Measurements from ENCODE around the gene ALDH5A1. TPM values are rescaled to one million over a fixed set of nuclear protein-coding genes. Genes with fewer than 3 reads are reported as not detected.
A peak's percentile ranks its signal among the peaks of the same experiment; 100 is the strongest.

The ALDH5A1 gene
- total RNA-seq, 1 experiment from 2014 or later: 19.1 TPM

- Histone ChIP-seq H3K79me2 (ENCODE audit: low read depth) (no peaks in the 10 kb centered on the region), H3K9me2 (ENCODE audit: insufficient read depth) (no peaks in the 10 kb centered on the region), H3K4me2 (no peak overlapping the region), H3K27me3 (ENCODE audit: insufficient read depth, low read depth) (no peaks in the 10 kb centered on the region), H3K4me3 (no peak overlapping the region), H3K36me3 (ENCODE audit: low read depth) (no peaks in the 10 kb centered on the region), H2AFZ (no peak overlapping the region), H3K27ac (no peak overlapping the region), H4K20me1 (ENCODE audit: insufficient read depth) (no peaks in the 10 kb centered on the region), H3F3A (ENCODE audit: insufficient read depth, low read depth) (peaks cover 7% of the 10 kb centered on the region), H3K4me1 (replicated peaks; ENCODE audit: insufficient read depth) (peaks cover 9% of the 10 kb centered on the region; the same call in 1 of the 2 replicates), H3K9me3 (ENCODE audit: insufficient read depth, low read depth) (no peaks in the 10 kb centered on the region)
- no TSS peak for BruUV-seq (replicated peaks)
- intact Hi-C loops (cut with micrococcal nuclease; ENCODE audit: unreplicated experiment): no loop called here
- TF ChIP-seq CTCF (conservative IDR thresholded peaks at IDR 0.05) (no peak), EZH2 (IDR thresholded peaks at IDR 0.05; ENCODE audit: low read depth) (no peak)
- CTCF ChIA-PET: interaction anchor here (0.7 kb wide), 1 partner anchor 31 kb away, joined by 3 read pairs; no protein-coding TSS in a partner anchor
- POLR2A ChIA-PET (ENCODE audit: unreplicated experiment): no interaction called here
- DNase-seq: no peak
Measured at GRCh38 chr6:24480705-24481104, 14.1 kb upstream of the ALDH5A1 start.

GRCh38 chr6:24481449-24481848 is 13.3 kb upstream of the ALDH5A1 start:
- Histone ChIP-seq H3K9me3 (ENCODE audit: insufficient read depth, low read depth) (no peaks in the 10 kb centered on the region), H2AFZ (no peak overlapping the region), H3K79me2 (ENCODE audit: low read depth) (no peaks in the 10 kb centered on the region), H3K27me3 (ENCODE audit: insufficient read depth, low read depth) (no peaks in the 10 kb centered on the region), H3K4me3 (no peak overlapping the region), H3F3A (ENCODE audit: insufficient read depth, low read depth) (peaks cover 7% of the 10 kb centered on the region), H3K4me1 (replicated peaks; ENCODE audit: insufficient read depth) (peaks cover 9% of the 10 kb centered on the region; the same call in 1 of the 2 replicates), H3K9me2 (ENCODE audit: insufficient read depth) (no peaks in the 10 kb centered on the region), H4K20me1 (ENCODE audit: insufficient read depth) (no peaks in the 10 kb centered on the region), H3K36me3 (ENCODE audit: low read depth) (no peaks in the 10 kb centered on the region), H3K4me2 (no peak overlapping the region), H3K27ac (no peak overlapping the region)
- no peak for DNase-seq
- intact Hi-C loops (cut with micrococcal nuclease; ENCODE audit: unreplicated experiment): no loop called here
- ChIA-PET CTCF (no interaction called here), POLR2A (ENCODE audit: unreplicated experiment) (no interaction called here)
- TF ChIP-seq EZH2 (IDR thresholded peaks at IDR 0.05; ENCODE audit: low read depth): no peak
- TF ChIP-seq CTCF (conservative IDR thresholded peaks at IDR 0.05): no peak
- BruUV-seq (replicated peaks): no TSS peak

- Histone ChIP-seq H3K79me2 (ENCODE audit: low read depth) (no peaks in the 10 kb centered on the region), H3K36me3 (ENCODE audit: low read depth) (no peaks in the 10 kb centered on the region), H3K4me2 (0 out of 2 replicates have a peak overlapping the region, but pooled peaks have one; percentile 11), H2AFZ (no peak overlapping the region), H3K4me1 (replicated peaks; ENCODE audit: insufficient read depth) (peaks cover 17% of the 10 kb centered on the region), H3K9me2 (ENCODE audit: insufficient read depth) (no peaks in the 10 kb centered on the region; the same call in 1 of the 2 replicates), H3K9me3 (ENCODE audit: insufficient read depth, low read depth) (no peaks in the 10 kb centered on the region), H3K4me3 (no peak overlapping the region), H3K27me3 (ENCODE audit: insufficient read depth, low read depth) (no peaks in the 10 kb centered on the region), H3F3A (ENCODE audit: insufficient read depth, low read depth) (peaks cover 15% of the 10 kb centered on the region), H4K20me1 (ENCODE audit: insufficient read depth) (no peaks in the 10 kb centered on the region), H3K27ac (peak overlapping the region; percentile 70)
- DNase-seq: peak in 1 of 2 experiments; percentile 42
- POLR2A ChIA-PET (ENCODE audit: unreplicated experiment): no interaction called here
- no TSS peak for BruUV-seq (replicated peaks)
- intact Hi-C loops (cut with micrococcal nuclease; ENCODE audit: unreplicated experiment): no loop called here
- no peak for TF ChIP-seq CTCF (conservative IDR thresholded peaks at IDR 0.05)
- no peak for TF ChIP-seq EZH2 (IDR thresholded peaks at IDR 0.05; ENCODE audit: low read depth)
- CTCF ChIA-PET: interaction anchor here (0.6 kb wide), 3 partner anchors 11 to 46 kb away, joined by 3 to 8 read pairs (median 3); no protein-coding TSS in a partner anchor
Measured at GRCh38 chr6:24484657-24485323, 10.0 kb upstream of the ALDH5A1 start.
